IMR-90 (cell line): ENCODE data around the gene CD44.

Source experiments
- CEBPB ChIP-seq: IDR thresholded peaks from 2 replicates; pipeline ENCODE4 v1.6.1; 2012; ENCODE audit warnings: low read depth, low read length, improper control_type of control experiment
- CTCF ChIP-seq: conservative IDR thresholded peaks from 2 replicates; pipeline ENCODE4 v1.5.1; 2012; ENCODE audit warnings: mild to moderate bottlenecking, low read depth, low read length, improper control_type of control experiment
- POLR2A ChIP-seq: IDR thresholded peaks from 2 replicates; pipeline ENCODE4 v1.6.1; 2012; ENCODE audit warnings: mild to moderate bottlenecking, low read depth, low read length
- RAD21 ChIP-seq: IDR thresholded peaks from 2 replicates; pipeline ENCODE4 v1.6.1; 2012; ENCODE audit warnings: low read length, improper control_type of control experiment
- USF2 ChIP-seq: fragments of 150-350 bp; IDR thresholded peaks from 2 replicates; pipeline ENCODE4 v1.6.1; 2017; ENCODE audit warnings: mild to moderate bottlenecking, antibody characterized with exemption, low read length, low read depth

GRCh38 chr11:35089666-35090065 lies 49.3 kb upstream of the CD44 start:
- TF ChIP-seq CTCF (no peak), POLR2A (no peak), USF2 (no peak), CEBPB (no peak), RAD21 (no peak)
